GM18502 (cell line): ENCODE data around the gene IFIT3.

Source experiments
- ATAC-seq: cut with Tn5 transposase; IDR thresholded peaks from one replicate; pipeline ENCODE4 v1.9.1; 2021; ENCODE audit warnings: mild to moderate bottlenecking; ENCODE audit not compliant: unreplicated experiment, poor library complexity

Gene IFIT3

GRCh38 chr10:89351780-89352597 lies 24.2 kb downstream of the IFIT3 start:
- ATAC-seq, result peak; percentile 42

- no peak for ATAC-seq
Observed at GRCh38 chr10:89352802-89353201, 25.0 kb downstream of the IFIT3 start.

- ATAC-seq, result no peak
Observed at GRCh38 chr10:89355394-89355931, 27.7 kb downstream of the IFIT3 start.

GRCh38 chr10:89357096-89357495 lies 29.3 kb downstream of the IFIT3 start:
- no peak for ATAC-seq

- no peak for ATAC-seq
Observed at GRCh38 chr10:89357975-89358374, 30.2 kb downstream of the IFIT3 start.

- no peak for ATAC-seq
Observed at GRCh38 chr10:89360157-89360556, 32.4 kb downstream of the IFIT3 start.

GRCh38 chr10:89362929-89363328 lies 35.1 kb downstream of the IFIT3 start:
- ATAC-seq, result no peak

- no peak for ATAC-seq
Observed at GRCh38 chr10:89363729-89364442, 36.1 kb downstream of the IFIT3 start.

- ATAC-seq, result peak; percentile 41
Observed at GRCh38 chr10:89364531-89364930, 36.7 kb downstream of the IFIT3 start.

- peak; percentile 80 for ATAC-seq
Observed at GRCh38 chr10:89367529-89367928, 39.7 kb downstream of the IFIT3 start.

GRCh38 chr10:89368129-89368528 lies 40.3 kb downstream of the IFIT3 start:
- ATAC-seq, result no peak

- ATAC-seq, result no peak
Observed at GRCh38 chr10:89369156-89370105, 41.6 kb downstream of the IFIT3 start.

- no peak for ATAC-seq
Observed at GRCh38 chr10:89371079-89371478, 43.3 kb downstream of the IFIT3 start.

- ATAC-seq, result no peak
Observed at GRCh38 chr10:89371987-89372386, 44.2 kb downstream of the IFIT3 start.

- ATAC-seq, result no peak
Observed at GRCh38 chr10:89373916-89374711, 46.3 kb downstream of the IFIT3 start.

GRCh38 chr10:89374713-89375141 lies 46.9 kb downstream of the IFIT3 start:
- ATAC-seq, result no peak

- ATAC-seq, result no peak
Observed at GRCh38 chr10:89377705-89378637, 50.2 kb downstream of the IFIT3 start, which contains the start of gene IFIT1B. IFIT1B (plus strand) TSS chr10:89378056; CDS start chr10:89378136, 80 bp downstream.

- ATAC-seq, result no peak
Observed at GRCh38 chr10:89379103-89379502, 51.3 kb downstream of the IFIT3 start.
